Natural killer cell (primary cell): Measurements from ENCODE around the gene ZDHHC11. TPM values are rescaled to one million over a fixed set of nuclear protein-coding genes. Genes with fewer than 3 reads are reported as not detected.
"Not testable (repeated sequence)": the region's sequence is repeated elsewhere in the genome, so short reads cannot be mapped to it uniquely, and the experiment has no call there.

Experiments
- ATAC-seq, 3 donors: fragments of 150-1000 bp in 2 of 3; fragments of 200-7000 bp in 1 of 3; cut with Tn5 transposase; 1 replicate in 1 of 3; 2 replicates in 2 of 3; pipeline ENCODE4 v1.10.0; 2021; ENCODE audit warnings: mild to moderate bottlenecking in 2 of 3, moderate library complexity in 2 of 3
- DNase-seq, 2 donors: peaks; one replicate each; pipeline versions ENCODE4 v3.0.0 to v3.0.0-alpha.2; 2013 to 2021; ENCODE audit warnings: mixed read lengths in 1 of 2
- H3K27ac ChIP-seq: one replicate; pipeline ENCODE4 v1.5.1; 2013; ENCODE audit warnings: mild to moderate bottlenecking, low read length
- H3K27me3 ChIP-seq: one replicate; pipeline ENCODE4 v1.6.1; 2013; ENCODE audit warnings: low read length; ENCODE audit not compliant: control insufficient read depth, insufficient read depth
- H3K36me3 ChIP-seq: one replicate; pipeline ENCODE4 v1.6.1; 2013; ENCODE audit warnings: low read length; ENCODE audit not compliant: control insufficient read depth, insufficient read depth
- H3K4me1 ChIP-seq: one replicate; pipeline ENCODE4 v1.6.1; 2013; ENCODE audit warnings: low read length; ENCODE audit not compliant: control insufficient read depth, insufficient read depth
- H3K4me3 ChIP-seq: one replicate; pipeline ENCODE4 v1.5.1; 2013; ENCODE audit warnings: low read length
- H3K9me3 ChIP-seq: one replicate; pipeline ENCODE4 v1.6.1; 2013; ENCODE audit warnings: low read length; ENCODE audit not compliant: control insufficient read depth, insufficient read depth
- H3K27ac Mint-ChIP-seq, 2 donors: one replicate each; pipeline ENCODE4 v1.8.0; 2022; ENCODE audit warnings: mild to moderate bottlenecking in 2 of 2, mixed read lengths in 2 of 2, moderate library complexity in 1 of 2
- H3K27me3 Mint-ChIP-seq, 2 donors: one replicate each; pipeline ENCODE4 v1.8.0; 2022; ENCODE audit warnings: low read depth in 2 of 2, mixed read lengths in 2 of 2
- H3K36me3 Mint-ChIP-seq: one replicate; pipeline ENCODE4 v1.8.0; 2022; ENCODE audit warnings: mixed read lengths
- H3K4me1 Mint-ChIP-seq, 2 donors: one replicate each; pipeline ENCODE4 v1.8.0; 2022; ENCODE audit warnings: mixed read lengths in 2 of 2
- H3K4me3 Mint-ChIP-seq: one replicate; pipeline ENCODE4 v1.8.0; 2022; ENCODE audit warnings: mild to moderate bottlenecking, moderate library complexity, mixed read lengths
- H3K9me3 Mint-ChIP-seq, 2 donors: one replicate each; pipeline ENCODE4 v1.8.0; 2022; ENCODE audit warnings: mixed read lengths in 2 of 2
- CTCF ChIP-seq: fragments of 200-600 bp; IDR thresholded peaks from one replicate; pipeline ENCODE4 v1.8.0; 2022; ENCODE audit warnings: antibody characterized with exemption
- WGBS: methylation state at CpG from one replicate; pipeline ENCODE4 v1.1.7; 2013; ENCODE audit warnings: missing lambda C conversion rate; ENCODE audit not compliant: insufficient coverage; 5-methylcytosine and 5-hydroxymethylcytosine counted together
- intact Hi-C: fragments of 100-400 bp; cut with micrococcal nuclease; formaldehyde crosslinking; loops from one replicate; pipeline ENCODE4 v1.14.2; 2022
- total RNA-seq, 4 donors: library from RNA; stranded (reverse); fragments of 120-200 nt in 1 of 4; gene quantifications; one replicate each; pipeline versions ENCODE4 v1.2.3 to v1.2.4, GENCODE V29; 2013 to 2022

Gene ZDHHC11
- total RNA-seq, 3 donors from 2014 or later (not counting 1 experiment from before 2014, with no cell fraction given), result 2.2 to 7.0 (median 5.0) TPM

GRCh38 chr5:851553-851952 lies 767 bp upstream of the ZDHHC11 start:
- Histone ChIP-seq H3K4me3 (no peak overlapping the region), H3K4me1 (peaks cover 3% of the 10 kb centered on the region), H3K27ac (no peak overlapping the region), H3K36me3 (no peaks in the 10 kb centered on the region), H3K9me3 (no peaks in the 10 kb centered on the region), H3K27me3 (no peaks in the 10 kb centered on the region)
- DNase-seq (no peak), ATAC-seq (no peak)
- no peaks in the 10 kb centered on the region for H3K9me3 Mint-ChIP-seq
- H3K36me3 Mint-ChIP-seq, result no peaks in the 10 kb centered on the region
- no peak overlapping the region for H3K4me3 Mint-ChIP-seq
- peaks cover 8 to 11% of the 10 kb centered on the region in 2 donors for H3K27me3 Mint-ChIP-seq
- no peak overlapping the region for H3K27ac Mint-ChIP-seq
- no peak for TF ChIP-seq CTCF
- intact Hi-C loops, result no loop called here
- WGBS, result 93% methylated on average over 16 of the region's 16 CpGs
- H3K4me1 Mint-ChIP-seq, result no peaks in the 10 kb centered on the region

GRCh38 chr5:851076-851475 lies 290 bp upstream of the ZDHHC11 start:
- 78% methylated on average over 19 of the region's 19 CpGs for WGBS
- DNase-seq, result peak in 1 of 2 donors; percentile 13

GRCh38 chr5:849651-850301 lies 1.0 kb downstream of the ZDHHC11 start:
- Histone ChIP-seq H3K9me3 (no peaks in the 10 kb centered on the region), H3K4me3 (no peak overlapping the region), H3K4me1 (no peaks in the 10 kb centered on the region), H3K27ac (no peak overlapping the region), H3K36me3 (no peaks in the 10 kb centered on the region), H3K27me3 (no peaks in the 10 kb centered on the region)
- Mint-ChIP-seq H3K36me3 (no peaks in the 10 kb centered on the region), H3K4me3 (no peak overlapping the region), H3K27me3 (peaks cover 8 to 11% of the 10 kb centered on the region in 2 donors), H3K9me3 (no peaks in the 10 kb centered on the region), H3K27ac (no peak overlapping the region), H3K4me1 (no peaks in the 10 kb centered on the region)
- TF ChIP-seq CTCF, result no peak
- no peak for ATAC-seq
- intact Hi-C loops, result no loop called here
- 93% methylated on average over 20 of the region's 20 CpGs for WGBS
- no peak for DNase-seq

More at GRCh38 chr5:851076-851475, 290 bp upstream of the ZDHHC11 start:
- ATAC-seq, result no peak
- Mint-ChIP-seq H3K27me3 (peaks cover 8 to 11% of the 10 kb centered on the region in 2 donors), H3K4me3 (no peak overlapping the region), H3K27ac (no peak overlapping the region), H3K9me3 (no peaks in the 10 kb centered on the region), H3K4me1 (no peaks in the 10 kb centered on the region), H3K36me3 (no peaks in the 10 kb centered on the region)
- H3K27ac ChIP-seq, result no peak overlapping the region
- intact Hi-C loops, result no loop called here
- H3K27me3 ChIP-seq, result no peaks in the 10 kb centered on the region
- no peak overlapping the region for H3K4me3 ChIP-seq
- no peak for TF ChIP-seq CTCF
- no peaks in the 10 kb centered on the region for H3K9me3 ChIP-seq
- no peaks in the 10 kb centered on the region for H3K4me1 ChIP-seq
- H3K36me3 ChIP-seq, result no peaks in the 10 kb centered on the region

- Mint-ChIP-seq H3K27me3 (peaks cover 8 to 11% of the 10 kb centered on the region in 2 donors), H3K4me3 (no peak overlapping the region), H3K9me3 (no peaks in the 10 kb centered on the region), H3K36me3 (no peaks in the 10 kb centered on the region), H3K27ac (no peak overlapping the region), H3K4me1 (no peaks in the 10 kb centered on the region)
- Histone ChIP-seq H3K27ac (no peak overlapping the region), H3K9me3 (no peaks in the 10 kb centered on the region), H3K27me3 (no peaks in the 10 kb centered on the region), H3K4me3 (no peak overlapping the region), H3K4me1 (no peaks in the 10 kb centered on the region), H3K36me3 (no peaks in the 10 kb centered on the region)
- TF ChIP-seq CTCF, result no peak
- ATAC-seq, result no peak
- intact Hi-C loops, result no loop called here
- peak in 1 of 2 donors; percentile 12 for DNase-seq
- WGBS, result 93% methylated on average over 14 of the region's 14 CpGs
Measured at GRCh38 chr5:848671-849111, 2.1 kb downstream of the ZDHHC11 start.

- intact Hi-C loops, H3K27me3 Mint-ChIP-seq, ATAC-seq, H3K4me3 ChIP-seq, H3K36me3 Mint-ChIP-seq, H3K27ac ChIP-seq, H3K9me3 Mint-ChIP-seq, H3K27me3 ChIP-seq, H3K4me1 ChIP-seq, DNase-seq, H3K36me3 ChIP-seq, H3K27ac Mint-ChIP-seq, H3K9me3 ChIP-seq, H3K4me3 Mint-ChIP-seq, H3K4me1 Mint-ChIP-seq: not testable (repeated sequence)
- 97% methylated on average over 5 of the region's 7 CpGs for WGBS
Measured at GRCh38 chr5:847736-848135, 3.0 kb downstream of the ZDHHC11 start.
